Transverse colon (tissue), 4 donors: Measurements from ENCODE around the gene CEACAM1. TPM values are rescaled to one million over a fixed set of nuclear protein-coding genes. Genes with fewer than 3 reads are reported as not detected.
A peak's percentile ranks its signal among the peaks of the same experiment; 100 is the strongest.
"Not testable (repeated sequence)": the region's sequence is repeated elsewhere in the genome, so short reads cannot be mapped to it uniquely, and the experiment has no call there.

Experiments used
- DNase-seq: peaks from one replicate; pipeline ENCODE4 v3.0.0-alpha.2; 2019
- H3K27ac ChIP-seq, 4 donors: fragments of 200-600 bp; sonication (generic); 2 replicates each; pipeline ENCODE4 v1.5.1; 2016 to 2018; ENCODE audit warnings: inconsistent platforms in 4 of 4
- H3K27me3 ChIP-seq: fragments of 200-600 bp; sonication (generic); 2 replicates; pipeline ENCODE4 v1.5.1; 2017; ENCODE audit warnings: inconsistent platforms
- H3K36me3 ChIP-seq, 4 donors: fragments of 200-600 bp; sonication (generic); 2 replicates each; pipeline ENCODE4 v1.5.1; 2017 to 2019; ENCODE audit warnings: inconsistent platforms in 4 of 4
- H3K4me1 ChIP-seq, 4 donors: fragments of 200-600 bp; sonication (generic); 2 replicates each; pipeline ENCODE4 v1.5.1; 2017 to 2020; ENCODE audit warnings: inconsistent platforms in 4 of 4
- H3K4me3 ChIP-seq, 4 donors: fragments of 200-600 bp; sonication (generic); 1 replicate in 1 of 4; 2 replicates in 3 of 4; pipeline versions ENCODE4 v1.5.1 to v1.6.1; 2017 to 2019; ENCODE audit warnings: inconsistent platforms in 4 of 4
- H3K9me3 ChIP-seq, 2 donors: fragments of 200-600 bp; sonication (generic); 2 replicates each; pipeline ENCODE4 v1.5.1; 2017 to 2019; ENCODE audit warnings: inconsistent platforms in 2 of 2
- EP300 ChIP-seq: sonication (generic); formaldehyde crosslinking; IDR thresholded peaks from one replicate; pipeline ENCODE4 v1.6.1; 2017; ENCODE audit warnings: antibody characterized with exemption, low read depth
- POLR2A ChIP-seq: fragments of 450-650 bp; IDR thresholded peaks from one replicate; pipeline ENCODE4 v1.6.1; 2016; ENCODE audit warnings: antibody characterized with exemption, mild to moderate bottlenecking, moderate library complexity
- POLR2AphosphoS5 ChIP-seq, 3 donors: sonication (generic); formaldehyde crosslinking; IDR thresholded peaks; one replicate each; pipeline ENCODE4 v1.6.1; 2016; ENCODE audit warnings: antibody characterized with exemption in 3 of 3
- WGBS, 2 donors: methylation state at CpG; one replicate each; pipeline ENCODE4 v1.1.5; 2018; ENCODE audit warnings: low coverage in 1 of 2; 5-methylcytosine and 5-hydroxymethylcytosine counted together
- in situ Hi-C, 4 donors: fragments of 200-750 bp; cut with MboI; loops; one replicate each; pipeline versions ENCODE4 v1.15.0 to v1.15.1; 2017; ENCODE audit warnings: low sequenced_read_pairs in 3 of 4, low pct_ligation_motif_present in 1 of 4, low pct_unique_long_range_greater_than_20kb in 1 of 4
- intact Hi-C: fragments of 100-400 bp; cut with DNase I; formaldehyde crosslinking; loops from one replicate; pipeline ENCODE4 v1.15.1; 2023; ENCODE audit warnings: low total_unique reads
- small RNA-seq, 4 donors: library from RNA; depleted of rRNA; stranded (forward); fragments of <200 nt; gene quantifications; one replicate each; pipeline ENCODE3, GENCODE V24; 2016
- total RNA-seq, 4 donors: library from RNA; depleted of rRNA; stranded (reverse); fragments of >200 nt; gene quantifications; one replicate each; pipeline ENCODE4 v1.1.0, GENCODE V29; 2016
- TF ChIP-seq, protein P1 (sequence below), 5 experiments: fragments of 200-600 bp in 3 of 5; fragments of 450-650 bp in 2 of 5; sonication (generic) in 3 of 5; IDR thresholded peaks; 1 replicate in 2 of 5; 2 replicates in 3 of 5; pipeline ENCODE4 v1.5.1; 2016 to 2017; ENCODE audit warnings: antibody characterized with exemption in 5 of 5, inconsistent platforms in 3 of 5, mild to moderate bottlenecking in 2 of 5, moderate library complexity in 1 of 5

The CEACAM1 gene
- total RNA-seq, 4 donors from 2014 or later, result 38.6 to 835 (median 564) TPM

DNA sequence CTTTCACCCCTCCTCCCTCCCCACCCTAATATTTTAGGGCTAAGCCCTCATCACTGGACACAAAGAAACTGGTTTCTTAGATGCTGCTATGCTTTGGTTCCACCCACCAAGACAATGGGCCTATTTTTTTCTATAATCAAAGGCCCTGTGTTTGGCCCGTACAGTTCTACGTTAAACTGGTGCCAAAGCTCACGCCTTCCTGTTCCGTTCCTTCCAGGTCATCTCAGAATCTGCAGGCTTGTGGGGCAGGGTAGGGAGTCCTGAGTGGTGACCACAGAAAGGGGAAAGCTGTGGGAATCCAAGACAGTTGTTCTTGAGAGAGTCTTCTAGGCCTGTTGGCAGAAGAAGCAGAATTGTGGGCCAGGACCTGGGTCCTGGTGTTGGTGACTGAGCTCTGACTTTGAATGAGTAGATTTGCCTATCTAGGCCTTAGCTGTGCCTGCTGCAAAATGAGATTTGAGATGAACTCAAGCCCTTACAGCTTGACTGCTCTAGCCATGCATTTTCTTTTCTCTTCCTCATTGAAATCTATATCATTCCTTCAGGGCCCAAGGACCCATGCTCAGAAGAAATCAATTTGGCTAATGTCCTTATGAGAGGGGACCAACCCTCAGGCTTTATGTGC is 66.5 kb downstream of the CEACAM1 start:
- in situ Hi-C loops, result no loop called here
- Histone ChIP-seq H3K4me3 (no peak overlapping the region), H3K27ac (peak overlapping the region in 2 of 4 donors; percentile 8 to 17), H3K9me3 (no peaks in the 10 kb centered on the region), H3K27me3 (no peaks in the 10 kb centered on the region), H3K4me1 (peaks cover 0 to 26% (median 3%) of the 10 kb centered on the region in 4 donors), H3K36me3 (no peaks in the 10 kb centered on the region)
- WGBS, 2 donors, result 59 to 80% methylated on average over 1 to 4 of the region's 4 CpGs
- TF ChIP-seq EP300 (no peak), POLR2A (no peak), POLR2AphosphoS5 (IDR thresholded peaks at IDR 0.05) (no peak)
- TF ChIP-seq, protein P1, sequence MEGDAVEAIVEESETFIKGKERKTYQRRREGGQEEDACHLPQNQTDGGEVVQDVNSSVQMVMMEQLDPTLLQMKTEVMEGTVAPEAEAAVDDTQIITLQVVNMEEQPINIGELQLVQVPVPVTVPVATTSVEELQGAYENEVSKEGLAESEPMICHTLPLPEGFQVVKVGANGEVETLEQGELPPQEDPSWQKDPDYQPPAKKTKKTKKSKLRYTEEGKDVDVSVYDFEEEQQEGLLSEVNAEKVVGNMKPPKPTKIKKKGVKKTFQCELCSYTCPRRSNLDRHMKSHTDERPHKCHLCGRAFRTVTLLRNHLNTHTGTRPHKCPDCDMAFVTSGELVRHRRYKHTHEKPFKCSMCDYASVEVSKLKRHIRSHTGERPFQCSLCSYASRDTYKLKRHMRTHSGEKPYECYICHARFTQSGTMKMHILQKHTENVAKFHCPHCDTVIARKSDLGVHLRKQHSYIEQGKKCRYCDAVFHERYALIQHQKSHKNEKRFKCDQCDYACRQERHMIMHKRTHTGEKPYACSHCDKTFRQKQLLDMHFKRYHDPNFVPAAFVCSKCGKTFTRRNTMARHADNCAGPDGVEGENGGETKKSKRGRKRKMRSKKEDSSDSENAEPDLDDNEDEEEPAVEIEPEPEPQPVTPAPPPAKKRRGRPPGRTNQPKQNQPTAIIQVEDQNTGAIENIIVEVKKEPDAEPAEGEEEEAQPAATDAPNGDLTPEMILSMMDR (IDR thresholded peaks at IDR 0.05), result no peak
- DNase-seq, result no peak
- intact Hi-C loops, result no loop called here

DNA sequence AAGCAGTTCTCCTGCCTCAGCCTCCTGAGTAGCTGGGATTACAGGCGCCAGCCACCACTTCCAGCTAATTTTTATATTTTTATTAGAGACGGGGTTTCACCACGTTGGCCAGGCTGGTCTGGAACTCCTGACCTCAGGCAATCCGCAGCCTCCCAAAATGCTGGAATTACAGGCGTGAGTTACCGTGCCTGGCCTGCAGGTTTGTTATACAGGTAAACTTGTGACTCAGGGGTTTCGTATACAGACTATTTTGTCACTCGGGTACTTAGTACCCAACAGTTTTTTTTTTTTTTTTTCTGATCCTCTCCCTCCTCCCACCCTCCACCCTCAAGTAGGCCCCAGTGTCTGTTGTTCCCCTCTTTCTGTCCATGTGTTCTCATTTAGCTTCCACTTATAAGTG is 67.0 kb downstream of the CEACAM1 start:
- H3K36me3 ChIP-seq, intact Hi-C loops, H3K9me3 ChIP-seq, DNase-seq, H3K27me3 ChIP-seq, H3K27ac ChIP-seq, H3K4me3 ChIP-seq, in situ Hi-C loops: not testable (repeated sequence)
- H3K4me1 ChIP-seq, result peaks cover 0 to 24% (median 3%) of the 10 kb centered on the region in 4 donors
- 83 to 85% methylated on average over 7 to 8 of the region's 8 CpGs for whole genome bisulfite sequencing, 2 donors

- H3K4me1 ChIP-seq, result peaks cover 0 to 28% (median 7%) of the 10 kb centered on the region in 4 donors
- H3K27ac ChIP-seq, result no peak overlapping the region
- TF ChIP-seq, protein P1 (IDR thresholded peaks at IDR 0.05), result no peak
- no peak for TF ChIP-seq POLR2A
- no peak for TF ChIP-seq POLR2AphosphoS5 (IDR thresholded peaks at IDR 0.05)
- TF ChIP-seq EP300, result no peak
- no peaks in the 10 kb centered on the region for H3K9me3 ChIP-seq
- intact Hi-C loops (no loop called here), in situ Hi-C loops (loop anchor here in 1 of 4 donors (10.0 kb wide), 1 partner anchor 65 kb away; the partner anchor contains the start of gene CEACAM1)
- H3K27me3 ChIP-seq, result no peaks in the 10 kb centered on the region
- no peaks in the 10 kb centered on the region for H3K36me3 ChIP-seq
- H3K4me3 ChIP-seq, result no peak overlapping the region
- DNase-seq, result no peak
- 77 to 84% methylated on average over 2 of the region's 2 CpGs for WGBS, 2 donors
Measured at GRCh38 chr19:42459926-42460325, 68.4 kb downstream of the CEACAM1 start.

Small RNA genes within 50 kb of the gene (small RNA-seq; reads per million reads assigned to genes)
- 0 reads per million in 4 donors for gene RNU4-60P

Other genes with a start within 250 kb of the CEACAM1 start
- gene PRR19, start 226.3 kb downstream of the CEACAM1 start, total RNA-seq, result under 1 TPM in 2 of 4 donors, not detected in 2; 0.41 to 0.79 TPM
- gene PAFAH1B3, start 225.9 kb downstream of the CEACAM1 start, total RNA-seq, result 10 to 100 TPM in 3 of 4 donors, not detected in 1; 16.7 to 35.2 (median 24.4) TPM
- not detected for gene TMEM145, start 215.2 kb downstream of the CEACAM1 start, total RNA-seq
- gene MEGF8, start 202.8 kb downstream of the CEACAM1 start, total RNA-seq, result 10 to 100 TPM; 15.3 to 40.4 (median 22.8) TPM
- gene CNFN, start 138.2 kb downstream of the CEACAM1 start, total RNA-seq, result 1 to 10 TPM in 1 of 4 donors, not detected in 3; 2.7 TPM
- 10 to 100 TPM in 3 of 4 donors, 1 to 10 TPM in 1; 7.1 to 60.2 (median 25.9) TPM for gene LIPE, start 101.1 kb downstream of the CEACAM1 start, total RNA-seq
- not detected for gene CXCL17, start 85.5 kb downstream of the CEACAM1 start, total RNA-seq
- gene CEACAM8, start 66.4 kb upstream of the CEACAM1 start, total RNA-seq, result 1 to 10 TPM in 1 of 4 donors, under 1 TPM in 1, not detected in 2; 0.32 to 1.5 TPM
- gene PSG3, start 212.0 kb upstream of the CEACAM1 start, total RNA-seq, result not detected
- gene PSG8, start 237.2 kb upstream of the CEACAM1 start, total RNA-seq, result not detected